ENCODE data around the gene HOMER1. TPM values are rescaled to one million over a fixed set of nuclear protein-coding genes. Genes with fewer than 3 reads are reported as not detected.
A peak's percentile ranks its signal among the peaks of the same experiment; 100 is the strongest.
"Not testable (repeated sequence)": the region's sequence is repeated elsewhere in the genome, so short reads cannot be mapped to it uniquely, and the experiment has no call there.

Gene HOMER1
- total RNA-seq, 1 donor: 6.8 TPM

GRCh38 chr5:79399046-79399445 is 114.9 kb downstream of the HOMER1 start:
- no peak overlapping the region for H3K4me3 ChIP-seq (ENCODE audit: low read depth, low read length)
- no peak for DNase-seq (ENCODE audit: low read depth)
- no peak for TF ChIP-seq CTCF (IDR thresholded peaks at IDR 0.05; ENCODE audit: insufficient read depth, low read length)

GRCh38 chr5:79397080-79397479 is 116.9 kb downstream of the HOMER1 start:
- no peak for TF ChIP-seq CTCF (IDR thresholded peaks at IDR 0.05; ENCODE audit: insufficient read depth, low read length)

DNA sequence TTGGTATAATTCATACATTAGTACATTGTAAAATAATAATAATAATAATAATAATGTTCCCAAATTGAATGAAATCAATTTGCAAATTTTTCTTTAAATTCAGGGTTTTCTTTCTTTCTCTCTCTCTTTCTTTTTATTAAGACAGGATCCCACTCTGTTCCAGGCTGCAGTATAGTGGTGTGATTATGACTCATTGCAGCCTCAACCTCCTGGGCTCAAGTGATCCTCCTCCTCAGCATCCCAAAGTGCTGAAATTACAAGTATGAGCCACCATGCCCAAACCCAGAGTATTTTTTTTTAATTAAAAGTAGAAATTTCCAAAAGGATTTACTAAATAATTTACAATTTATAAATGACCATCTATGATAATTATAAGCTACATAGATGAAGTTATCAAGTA is 117.7 kb downstream of the HOMER1 start:
- DNase-seq (ENCODE audit: low read depth): peak; percentile 4

More at GRCh38 chr5:79397080-79397479, 116.9 kb downstream of the HOMER1 start:
- no peak for DNase-seq (ENCODE audit: low read depth)
- no peak overlapping the region for H3K4me3 ChIP-seq (ENCODE audit: low read depth, low read length)

GRCh38 chr5:79395296-79395695 is 118.6 kb downstream of the HOMER1 start:
- H3K4me3 ChIP-seq (ENCODE audit: low read depth, low read length): no peak overlapping the region
- no peak for TF ChIP-seq CTCF (IDR thresholded peaks at IDR 0.05; ENCODE audit: insufficient read depth, low read length)
- DNase-seq (ENCODE audit: low read depth): no peak

More for the DNA sequence above, 117.7 kb downstream of the HOMER1 start:
- no peak overlapping the region for H3K4me3 ChIP-seq (ENCODE audit: low read depth, low read length)
- no peak for TF ChIP-seq CTCF (IDR thresholded peaks at IDR 0.05; ENCODE audit: insufficient read depth, low read length)

- TF ChIP-seq CTCF (IDR thresholded peaks at IDR 0.05; ENCODE audit: insufficient read depth, low read length): no peak
- H3K4me3 ChIP-seq (ENCODE audit: low read depth, low read length): no peak overlapping the region
- DNase-seq (ENCODE audit: low read depth): no peak
Observed at GRCh38 chr5:79392776-79393175, 121.2 kb downstream of the HOMER1 start.

GRCh38 chr5:79386679-79387078 is 127.3 kb downstream of the HOMER1 start:
- H3K4me3 ChIP-seq (ENCODE audit: low read depth, low read length): no peak overlapping the region
- DNase-seq (ENCODE audit: low read depth): no peak
- TF ChIP-seq CTCF (IDR thresholded peaks at IDR 0.05; ENCODE audit: insufficient read depth, low read length): no peak

- DNase-seq (ENCODE audit: low read depth); H3K4me3 ChIP-seq (ENCODE audit: low read depth, low read length): not testable (repeated sequence)
Observed at GRCh38 chr5:79385126-79385525, 128.8 kb downstream of the HOMER1 start.

All from fibroblast of the aortic adventitia (primary cell).